NCI-H2107 (cell line): ENCODE data around the gene CCT6A.
"Not testable (repeated sequence)": the region's sequence is repeated elsewhere in the genome, so short reads cannot be mapped to it uniquely, and the experiment has no call there.

ENCODE experiments used
- DNase-seq: peaks from one replicate; lab custom pipeline; 2025; lab: John Stamatoyannopoulos, UW

The CCT6A gene

GRCh38 chr7:56051053-56051338, 569 bp upstream of the CCT6A start:
- DNase-seq, result no peak

DNA sequence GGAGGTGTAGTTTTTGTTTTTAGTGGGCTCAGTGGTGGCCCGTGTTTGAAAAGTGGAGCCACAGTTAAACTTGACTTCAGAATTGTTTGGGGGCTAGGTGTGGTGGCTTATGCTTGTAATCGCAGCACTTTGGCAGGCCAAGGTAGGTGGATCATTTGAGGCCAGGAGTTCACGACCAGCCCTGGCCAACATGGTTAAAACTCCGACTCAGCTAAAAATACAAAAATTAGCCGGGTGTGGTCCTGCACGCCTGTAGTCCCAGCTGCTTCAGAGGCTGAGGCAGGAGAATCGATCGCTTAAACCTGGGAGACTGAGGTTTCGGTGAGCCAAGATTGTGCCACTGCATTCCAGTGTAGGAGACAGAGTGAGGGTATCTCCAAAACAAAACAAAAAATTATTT, 1.8 kb downstream of the CCT6A start:
- no peak for DNase-seq

- DNase-seq, result no peak
Measured at GRCh38 chr7:56053993-56054392, 2.4 kb downstream of the CCT6A start.

GRCh38 chr7:56062382-56062781, 10.8 kb downstream of the CCT6A start:
- no peak for DNase-seq

DNA sequence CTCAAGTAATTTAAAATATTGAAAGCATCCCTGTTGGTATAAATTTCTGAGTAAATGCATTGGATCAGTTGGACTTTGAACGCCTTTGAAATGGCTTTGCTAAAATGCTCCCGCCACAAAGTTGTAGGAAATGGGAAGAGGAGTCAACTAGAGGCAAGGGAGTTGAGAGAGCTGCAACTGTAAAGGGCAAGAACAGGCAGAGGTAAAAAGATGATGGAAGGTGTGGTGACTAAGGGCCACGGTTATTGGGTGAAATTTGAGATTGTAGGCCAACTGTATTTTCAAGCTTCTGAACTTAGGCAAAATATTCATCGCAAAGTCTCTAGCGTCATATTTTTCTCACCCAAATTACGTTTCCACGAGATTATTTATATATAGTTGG, 11.9 kb downstream of the CCT6A start:
- DNase-seq, result no peak

- DNase-seq, result peak; percentile 82
Measured at GRCh38 chr7:56063882-56064625, 12.5 kb downstream of the CCT6A start, which contains the start of gene SUMF2. TSS of gene SUMF2 (plus strand) at chr7:56064286. CDS start at chr7:56064312, 26 bp downstream.

DNA sequence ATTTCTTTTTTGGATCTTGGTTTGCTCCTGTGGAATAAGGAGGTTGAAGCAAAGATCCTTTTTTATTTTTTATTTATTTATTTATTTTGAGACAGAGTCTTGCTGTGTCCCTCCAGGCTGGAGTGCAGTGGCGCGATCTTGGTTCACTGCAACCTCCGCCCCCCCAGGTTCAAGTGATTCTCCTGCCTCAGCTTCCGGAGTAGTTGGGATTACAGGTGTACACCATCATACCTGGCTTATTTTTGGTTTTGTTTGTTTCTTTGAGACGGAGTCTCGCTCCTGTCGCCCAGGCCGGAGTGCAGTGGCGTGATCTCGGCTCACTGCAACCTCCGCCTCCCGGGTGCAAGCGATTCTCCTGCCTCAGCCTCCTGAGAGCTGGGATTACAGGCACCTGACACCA, 14.8 kb downstream of the CCT6A start:
- DNase-seq, result not testable (repeated sequence)

DNA sequence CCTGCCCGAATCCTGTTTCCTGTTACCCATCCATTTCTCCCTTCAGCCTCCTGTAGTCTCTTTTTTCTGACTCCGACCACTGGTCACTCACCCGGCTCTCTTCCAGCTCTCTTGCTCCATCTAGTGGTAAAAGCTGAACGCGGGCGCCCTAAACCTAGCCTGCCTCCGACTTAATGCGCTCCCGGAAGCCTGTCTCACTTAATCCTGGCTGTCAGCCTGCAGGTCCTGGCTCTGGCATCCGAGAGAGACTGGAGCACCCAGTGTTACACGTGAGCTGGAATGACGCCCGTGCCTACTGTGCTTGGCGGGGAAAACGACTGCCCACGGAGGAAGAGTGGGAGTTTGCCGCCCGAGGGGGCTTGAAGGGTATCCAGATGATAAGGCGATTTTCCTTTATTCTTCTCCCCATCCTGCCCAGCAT, 22.8 kb downstream of the CCT6A start:
- peak; percentile 69 for DNase-seq

DNA sequence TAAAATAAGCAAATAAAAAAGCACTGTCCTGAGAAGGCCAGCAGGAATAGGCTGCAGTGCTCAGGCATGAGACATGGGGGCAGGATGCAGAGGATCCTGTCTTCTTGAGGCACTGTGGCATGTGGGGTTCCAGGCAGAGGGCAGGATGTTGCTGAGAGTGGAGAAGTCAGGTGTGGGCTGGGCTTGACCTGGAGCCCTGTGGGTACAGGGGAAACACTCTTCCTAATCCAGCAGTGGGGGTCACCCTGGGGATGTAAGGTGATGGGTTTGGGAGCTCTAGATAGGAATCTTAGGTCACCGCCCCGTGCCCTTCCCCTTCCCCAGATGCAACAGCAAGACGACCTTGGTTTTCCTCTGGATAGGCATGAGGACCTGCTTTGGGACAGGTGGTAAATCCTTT, 26.1 kb downstream of the CCT6A start:
- no peak for DNase-seq

GRCh38 chr7:56078196-56078595, 26.6 kb downstream of the CCT6A start:
- no peak for DNase-seq

DNA sequence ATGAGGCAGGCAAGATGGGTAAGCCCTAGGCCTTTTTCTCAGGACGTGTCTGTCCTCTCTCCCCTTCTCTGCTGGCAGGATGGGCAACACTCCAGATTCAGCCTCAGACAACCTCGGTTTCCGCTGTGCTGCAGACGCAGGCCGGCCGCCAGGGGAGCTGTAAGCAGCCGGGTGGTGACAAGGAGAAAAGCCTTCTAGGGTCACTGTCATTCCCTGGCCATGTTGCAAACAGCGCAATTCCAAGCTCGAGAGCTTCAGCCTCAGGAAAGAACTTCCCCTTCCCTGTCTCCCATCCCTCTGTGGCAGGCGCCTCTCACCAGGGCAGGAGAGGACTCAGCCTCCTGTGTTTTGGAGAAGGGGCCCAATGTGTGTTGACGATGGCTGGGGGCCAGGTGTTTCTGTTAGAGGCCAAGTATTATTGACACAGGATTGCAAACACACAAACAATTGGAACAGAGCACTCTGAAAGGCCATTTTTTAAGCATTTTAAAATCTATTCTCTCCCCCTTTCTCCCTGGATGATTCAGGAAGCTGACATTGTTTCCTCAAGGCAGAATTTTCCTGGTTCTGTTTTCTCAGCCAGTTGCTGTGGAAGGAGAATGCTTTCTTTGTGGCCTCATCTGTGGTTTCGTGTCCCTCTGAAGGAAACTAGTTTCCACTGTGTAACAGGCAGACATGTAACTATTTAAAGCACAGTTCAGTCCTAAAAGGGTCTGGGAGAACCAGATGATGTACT, 28.1 kb downstream of the CCT6A start:
- peak; percentile 79 for DNase-seq

DNA sequence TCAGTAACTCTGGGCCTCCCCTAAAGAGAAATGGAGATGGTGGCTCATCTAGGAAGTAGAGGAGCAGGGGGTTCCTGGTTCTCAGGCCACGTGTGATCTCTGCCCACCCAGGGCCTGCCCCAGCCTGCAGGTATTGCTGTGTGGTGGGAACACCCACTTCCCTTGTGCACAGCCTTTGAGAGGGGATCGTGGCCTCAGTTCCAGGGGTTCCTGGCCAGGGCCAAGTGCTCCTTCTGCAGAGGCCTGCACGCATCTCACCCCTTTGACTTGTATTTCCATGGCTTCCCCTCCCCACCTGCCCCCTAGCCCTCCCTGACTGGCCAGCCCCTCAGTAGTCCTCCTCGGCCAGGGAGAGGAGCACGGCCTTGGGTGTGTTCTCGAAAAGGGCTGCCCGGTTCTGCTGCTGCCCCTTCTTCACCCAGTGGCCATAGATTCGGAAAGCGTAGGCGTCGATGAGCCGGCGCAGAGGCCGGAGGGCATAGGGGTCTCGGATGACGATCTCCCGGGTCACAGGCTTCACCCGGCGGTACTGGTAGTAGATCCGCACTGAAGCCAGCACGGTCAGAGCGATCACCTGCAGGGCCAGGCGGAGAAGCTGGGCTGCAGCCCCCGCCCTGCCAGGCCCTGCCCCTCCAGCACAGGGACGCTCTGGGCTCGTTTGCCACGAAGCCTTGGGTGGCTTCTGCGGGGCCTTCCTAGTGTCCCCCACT, 29.3 kb downstream of the CCT6A start:
- DNase-seq, result not testable (repeated sequence)

DNA sequence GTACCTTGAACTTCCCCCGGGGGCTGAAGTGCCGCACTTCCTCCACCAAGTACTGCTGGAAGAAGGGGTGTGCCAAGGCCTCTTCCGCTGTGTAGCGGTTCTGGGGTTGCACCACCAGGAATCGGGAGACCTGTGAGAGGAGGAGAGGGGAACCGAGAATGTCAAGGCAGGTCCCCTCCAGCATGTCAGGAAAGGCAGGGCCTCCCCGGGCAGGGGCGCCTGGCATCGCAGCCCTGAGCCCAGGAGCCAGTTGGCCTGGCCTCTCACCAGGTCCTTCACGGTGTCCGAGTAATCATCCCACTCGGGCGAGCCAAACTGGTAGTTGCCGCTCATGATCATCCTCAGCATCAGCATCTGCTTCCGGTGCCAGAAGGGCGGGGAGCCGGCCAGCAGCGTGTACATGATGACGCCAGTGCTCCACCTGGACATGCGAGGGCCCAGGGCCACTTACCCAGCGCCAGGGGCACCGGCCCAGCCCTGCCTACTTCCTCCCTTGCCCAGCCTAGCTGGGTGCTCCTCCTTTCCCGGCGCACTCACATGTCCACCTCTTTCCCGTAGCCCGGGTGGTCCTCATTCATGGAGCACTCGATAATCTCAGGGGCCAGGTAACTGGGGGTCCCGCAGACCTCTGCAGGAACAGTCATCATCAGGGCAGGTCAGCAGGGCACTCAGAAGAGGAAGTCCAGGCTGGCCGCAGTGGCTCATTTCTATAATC, 30.2 kb downstream of the CCT6A start:
- DNase-seq, result no peak

DNA sequence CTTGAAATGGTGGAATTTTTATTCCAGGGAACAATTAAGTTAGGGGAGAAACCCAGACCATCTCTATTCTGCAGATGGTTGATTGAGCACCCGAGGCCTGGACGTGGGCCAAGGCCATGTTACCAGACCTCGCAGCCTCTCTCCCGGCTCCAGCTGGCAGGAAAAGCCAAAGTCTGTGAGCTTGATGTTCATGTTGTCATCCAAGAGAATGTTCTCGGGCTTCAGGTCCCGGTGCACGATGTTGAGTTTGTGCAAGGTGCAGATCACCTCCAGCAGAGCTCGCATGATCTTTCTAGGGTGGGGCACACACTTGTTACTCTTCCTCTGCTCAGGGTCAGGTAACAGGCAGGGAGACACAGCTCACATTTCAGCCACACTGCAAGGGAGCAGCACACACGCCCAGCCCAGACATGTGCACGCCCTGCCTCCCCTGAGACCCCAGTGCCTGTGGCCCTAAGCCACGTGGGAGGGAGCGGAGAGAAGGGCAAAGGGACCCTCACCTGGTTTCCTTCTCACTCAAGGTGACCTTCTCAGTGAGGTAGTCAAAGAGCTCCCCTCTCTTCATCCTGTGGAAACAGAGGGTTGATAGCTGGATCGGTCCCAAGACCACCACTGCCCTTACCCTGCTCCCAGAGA, 31.7 kb downstream of the CCT6A start:
- DNase-seq, result peak; percentile 53

DNA sequence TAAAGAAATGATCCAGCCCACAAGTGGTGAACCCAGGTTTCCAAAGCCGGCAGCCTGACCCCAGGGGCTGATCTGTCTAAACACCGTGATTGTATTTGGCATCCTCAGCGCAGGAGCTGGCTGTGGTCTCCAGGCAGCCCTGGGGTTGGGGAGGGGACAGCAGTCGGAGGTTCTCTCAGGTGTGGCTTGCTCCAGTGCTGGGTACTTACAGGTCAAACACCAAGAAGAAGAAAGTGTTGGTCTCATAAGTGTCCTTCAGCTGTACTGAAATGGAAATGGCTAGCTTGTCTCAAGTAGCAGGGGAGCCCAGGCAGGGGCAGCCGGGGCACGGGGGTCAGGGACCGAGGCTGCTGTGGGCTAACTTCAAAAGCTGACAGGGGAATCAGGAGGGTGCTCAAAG, 35.2 kb downstream of the CCT6A start:
- no peak for DNase-seq

GRCh38 chr7:56087445-56087844, 35.9 kb downstream of the CCT6A start:
- DNase-seq, result no peak

DNA sequence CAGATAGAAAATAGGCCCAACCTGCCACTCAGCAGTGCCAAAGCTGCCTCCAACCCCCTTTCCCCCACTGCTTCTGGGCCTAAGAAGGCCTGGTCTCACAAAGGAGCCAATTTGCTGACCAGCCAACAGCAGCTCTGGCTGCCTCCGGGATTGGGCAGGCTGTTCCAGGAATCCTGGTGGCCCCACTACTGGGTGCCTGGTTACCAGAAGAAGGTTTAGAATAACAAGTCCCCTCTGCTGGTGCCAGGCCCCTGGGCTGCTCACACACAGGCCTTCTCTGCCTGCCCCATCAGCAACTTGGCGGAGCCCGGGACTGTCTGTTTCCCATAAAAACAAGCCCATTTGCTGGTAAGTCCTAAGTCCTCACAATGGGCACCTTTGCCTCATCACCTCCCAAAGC, 40.0 kb downstream of the CCT6A start:
- DNase-seq, result no peak

DNA sequence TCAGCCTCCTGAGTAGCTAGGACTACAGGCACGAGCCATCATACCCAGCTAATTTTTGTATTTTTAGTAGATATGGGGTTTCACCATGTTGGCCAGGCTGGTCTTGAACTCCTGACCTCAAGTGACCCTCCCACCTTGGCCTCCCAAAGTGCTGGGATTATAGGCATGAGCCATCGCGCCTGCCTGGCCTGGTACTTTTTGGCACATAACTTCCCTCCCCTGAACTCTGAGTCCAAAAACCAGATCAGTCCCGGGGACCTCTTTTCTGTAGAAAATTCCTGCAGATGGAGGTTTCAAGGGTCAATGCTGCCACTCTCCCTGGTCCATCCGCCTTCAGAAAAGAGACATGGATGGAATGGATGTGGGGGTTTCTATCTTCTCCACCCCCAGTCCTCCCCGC, 40.8 kb downstream of the CCT6A start:
- not testable (repeated sequence) for DNase-seq

GRCh38 chr7:56092789-56093531, 41.4 kb downstream of the CCT6A start, which contains the start of gene PHKG1:
TSS of gene PHKG1 (minus strand) at chr7:56092952. CDS start at chr7:56088941, 4,011 bp downstream.
- DNase-seq, result peak; percentile 43

GRCh38 chr7:56097700-56098099, 46.1 kb downstream of the CCT6A start:
- DNase-seq, result no peak
